HepG2 (cell line): ENCODE results near the gene POGLUT2. TPM values are rescaled to one million over a fixed set of nuclear protein-coding genes. Genes with fewer than 3 reads are reported as not detected.
A peak's percentile ranks its signal among the peaks of the same experiment; 100 is the strongest.

Experiments
- BORCS8-MEF2B ChIP-seq: sonication (generic); formaldehyde crosslinking; IDR thresholded peaks from 2 replicates; pipeline ENCODE4 v1.8.0; 2022; ENCODE audit warnings: mild to moderate bottlenecking, missing genetic modification reagents
- CREM ChIP-seq, 2 experiments: sonication (generic) in 1 of 2; formaldehyde crosslinking in 1 of 2; IDR thresholded peaks; 2 replicates each; pipeline versions ENCODE4 v1.4.0 to v1.6.1; 2016 to 2020; ENCODE audit warnings: antibody characterized with exemption in 1 of 2, mild to moderate bottlenecking in 1 of 2, missing genetic modification reagents in 1 of 2
- FOXJ3 ChIP-seq: sonication (generic); formaldehyde crosslinking; IDR thresholded peaks from 2 replicates; pipeline ENCODE4 v1.4.0; 2020; ENCODE audit warnings: missing genetic modification reagents, mild to moderate bottlenecking, borderline replicate concordance
- HNRNPL ChIP-seq: fragments of 200-400 bp; formaldehyde crosslinking; IDR thresholded peaks from 2 replicates; pipeline ENCODE4 v1.6.1; 2017; ENCODE audit warnings: mild to moderate bottlenecking, low read depth, low read length
- KAT2B ChIP-seq: fragments of 150-350 bp; IDR thresholded peaks from 2 replicates; pipeline ENCODE4 v1.6.1; 2014; ENCODE audit warnings: low read depth, low read length, borderline replicate concordance
- KAT7 ChIP-seq: IDR thresholded peaks from 2 replicates; pipeline ENCODE4 v1.6.1; 2018; ENCODE audit warnings: borderline replicate concordance, missing compliant biosample characterization
- MAZ ChIP-seq, 2 experiments: sonication (generic) in 1 of 2; formaldehyde crosslinking in 1 of 2; IDR thresholded peaks; 2 replicates each; pipeline versions ENCODE4 v1.5.0 to v1.6.1; 2012 to 2020; ENCODE audit warnings: low read depth in 2 of 2, mild to moderate bottlenecking in 2 of 2, borderline replicate concordance in 1 of 2, improper control_type of control experiment in 1 of 2, low read length in 1 of 2, missing genetic modification reagents in 1 of 2, moderate library complexity in 1 of 2
- MED13 ChIP-seq: sonication (generic); formaldehyde crosslinking; IDR thresholded peaks from 2 replicates; pipeline ENCODE4 v1.5.0; 2020; ENCODE audit warnings: missing genetic modification reagents
- NR2F6 ChIP-seq, 2 experiments: IDR thresholded peaks; 2 replicates each; pipeline ENCODE4 v1.6.1; 2016; ENCODE audit warnings: antibody characterized with exemption in 1 of 2, mild to moderate bottlenecking in 1 of 2
- REPIN1 ChIP-seq: sonication (generic); formaldehyde crosslinking; IDR thresholded peaks from 2 replicates; pipeline ENCODE4 v1.8.0; 2022; ENCODE audit warnings: missing genetic modification reagents, low read depth, mild to moderate bottlenecking, borderline replicate concordance
- ZFP36L1 ChIP-seq: sonication (generic); formaldehyde crosslinking; IDR thresholded peaks from 2 replicates; pipeline ENCODE4 v1.8.0; 2022; ENCODE audit warnings: mild to moderate bottlenecking, missing genetic modification reagents, moderate library complexity
- ZNF224 ChIP-seq: sonication (generic); formaldehyde crosslinking; IDR thresholded peaks from 2 replicates; pipeline ENCODE4 v1.5.0; 2020; ENCODE audit warnings: mild to moderate bottlenecking, missing genetic modification reagents
- ZNF234 ChIP-seq: sonication (generic); formaldehyde crosslinking; conservative IDR thresholded peaks from 2 replicates; pipeline ENCODE4 v1.5.1; 2020; ENCODE audit warnings: mild to moderate bottlenecking, missing genetic modification reagents
- ZNF24 ChIP-seq: fragments of 450-650 bp; IDR thresholded peaks from 2 replicates; pipeline ENCODE4 v1.6.1; 2017; ENCODE audit warnings: antibody characterized with exemption, mild to moderate bottlenecking
- ZNF256 ChIP-seq: sonication (generic); formaldehyde crosslinking; conservative IDR thresholded peaks from 2 replicates; pipeline ENCODE4 v1.4.0; 2020; ENCODE audit warnings: missing genetic modification reagents
- ZNF382 ChIP-seq: sonication (generic); formaldehyde crosslinking; IDR thresholded peaks from 2 replicates; pipeline ENCODE4 v1.5.0; 2020; ENCODE audit warnings: missing genetic modification reagents, mild to moderate bottlenecking, borderline replicate concordance
- ZNF44 ChIP-seq: sonication (generic); formaldehyde crosslinking; IDR thresholded peaks from 2 replicates; pipeline ENCODE4 v1.5.1; 2020; ENCODE audit warnings: mild to moderate bottlenecking, missing genetic modification reagents
- ZSCAN21 ChIP-seq: sonication (generic); formaldehyde crosslinking; IDR thresholded peaks from 2 replicates; pipeline ENCODE4 v1.8.0; 2022; ENCODE audit warnings: mild to moderate bottlenecking, missing genetic modification reagents, moderate library complexity, borderline replicate concordance
- polyA plus RNA-seq, 8 experiments: library from polyadenylated mRNA; depleted of rRNA in 3 of 8; stranded (reverse) in 7 of 8; unstranded in 1 of 8; fragments of >200 nt; fragmentation: Illumina TruSeq in 4 of 8; extraction: Trizol in 4 of 8; gene quantifications; 2 replicates each; pipeline versions ENCODE4 v1.2.1 to v1.2.3, GENCODE V29; 2011 to 2016; ENCODE audit warnings: low read depth in 4 of 8, missing spikeins in 1 of 8, mixed read lengths in 1 of 8; ENCODE audit not compliant: insufficient read depth in 1 of 8
- total RNA-seq, 5 experiments: library from RNA; depleted of rRNA; stranded (reverse); fragments of >200 nt; fragmentation: Illumina TruSeq; extraction: Trizol; gene quantifications; 2 replicates each; pipeline ENCODE4 v1.2.3, GENCODE V29; 2016; ENCODE audit warnings: low read depth in 1 of 5
- TF ChIP-seq, protein P1 (sequence below): IDR thresholded peaks from 2 replicates; pipeline ENCODE4 v1.6.1; 2016; ENCODE audit warnings: missing biosample characterization, missing genetic modification reagents, low read depth
- TF ChIP-seq, protein P2 (sequence below): sonication (generic); formaldehyde crosslinking; IDR thresholded peaks from 2 replicates; pipeline ENCODE4 v1.8.1; 2023; ENCODE audit warnings: mild to moderate bottlenecking, moderate library complexity, missing genetic modification reagents
- TF ChIP-seq, protein P3 (sequence below): sonication (generic); formaldehyde crosslinking; IDR thresholded peaks from 2 replicates; pipeline ENCODE4 v1.4.0; 2020; ENCODE audit warnings: missing genetic modification reagents
- TF ChIP-seq, protein P4 (sequence below): sonication (generic); formaldehyde crosslinking; IDR thresholded peaks from 2 replicates; pipeline ENCODE4 v1.5.1; 2020; ENCODE audit warnings: mild to moderate bottlenecking, moderate library complexity, missing genetic modification reagents
- TF ChIP-seq, protein P5 (sequence below): sonication (generic); formaldehyde crosslinking; IDR thresholded peaks from 2 replicates; pipeline ENCODE4 v1.5.1; 2020; ENCODE audit warnings: missing genetic modification reagents, mild to moderate bottlenecking, borderline replicate concordance

The POGLUT2 gene
- total and polyA plus RNA-seq, 2 of the 13 experiments (the other 11 are each of a cell fraction or from before 2014, with no cell fraction given): 18.0 to 26.1 TPM

DNA sequence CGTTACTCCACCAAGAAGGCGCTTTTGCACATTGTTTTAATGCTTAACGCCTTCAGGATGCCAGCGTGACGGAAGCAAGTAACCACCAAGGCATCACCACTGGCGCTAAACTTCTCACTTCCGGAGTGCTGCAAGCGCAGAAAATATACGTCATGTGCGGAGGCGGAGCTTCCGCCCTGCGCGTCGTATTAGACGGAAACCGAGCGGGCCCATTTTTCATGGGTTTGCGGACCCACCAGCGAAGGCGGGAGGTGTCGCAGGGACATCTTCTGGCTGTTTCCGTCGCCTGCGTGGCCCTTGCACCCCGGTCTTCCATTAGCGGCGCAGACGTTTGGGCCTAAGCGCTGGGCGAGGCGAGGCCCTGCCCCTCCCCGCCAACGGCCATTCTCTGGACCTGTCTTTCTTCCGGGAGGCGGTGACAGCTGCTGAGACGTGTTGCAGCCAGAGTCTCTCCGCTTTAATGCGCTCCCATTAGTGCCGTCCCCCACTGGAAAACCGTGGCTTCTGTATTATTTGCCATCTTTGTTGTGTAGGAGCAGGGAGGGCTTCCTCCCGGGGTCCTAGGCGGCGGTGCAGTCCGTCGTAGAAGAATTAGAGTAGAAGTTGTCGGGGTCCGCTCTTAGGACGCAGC is 47.0 kb upstream of the POGLUT2 start, which contains the start of gene ERCC5 (continued):
- TF ChIP-seq, protein P1, sequence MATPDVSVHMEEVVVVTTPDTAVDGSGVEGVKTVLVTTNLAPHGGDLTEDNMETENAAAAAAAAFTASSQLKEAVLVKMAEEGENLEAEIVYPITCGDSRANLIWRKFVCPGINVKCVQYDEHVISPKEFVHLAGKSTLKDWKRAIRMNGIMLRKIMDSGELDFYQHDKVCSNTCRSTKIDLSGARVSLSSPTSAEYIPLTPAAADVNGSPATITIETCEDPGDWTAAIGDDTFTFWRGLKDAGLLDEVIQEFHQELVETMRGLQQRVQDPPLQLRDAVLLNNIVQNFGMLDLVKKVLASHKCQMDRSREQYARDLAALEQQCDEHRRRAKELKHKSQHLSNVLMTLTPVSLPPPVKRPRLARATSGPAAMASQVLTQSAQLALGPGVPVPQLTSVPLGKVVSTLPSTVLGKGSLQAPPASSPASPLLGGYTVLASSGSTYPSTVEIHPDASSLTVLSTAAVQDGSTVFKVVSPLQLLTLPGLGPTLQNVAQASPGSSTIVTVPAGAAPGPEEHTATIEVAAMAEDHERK (CRISPR knock-in tag): peak; percentile 65
- TF ChIP-seq CREM (IDR thresholded peaks at IDR 0.05) (peak; percentile 99), CREM (CRISPR knock-in tag; IDR thresholded peaks at IDR 0.05) (peak; percentile 79), BORCS8-MEF2B (CRISPR knock-in tag) (peak; percentile 84), ZFP36L1 (CRISPR knock-in tag) (0 out of 2 replicates have a peak, but pooled peaks have one; percentile 6), NR2F6 (IDR thresholded peaks at IDR 0.05) (peak; percentile 29; the same call in 1 of the 2 replicates), NR2F6 (CRISPR knock-in tag; IDR thresholded peaks at IDR 0.05) (peak; percentile 71), HNRNPL (no peak), REPIN1 (CRISPR knock-in tag) (peak; percentile 93), ZNF234 (CRISPR knock-in tag) (peak; percentile 34; the same call in 1 of the 2 replicates), MED13 (peak; percentile 85), KAT7 (peak; percentile 62; the same call in 1 of the 2 replicates), ZNF24 (no peak), ZSCAN21 (CRISPR knock-in tag) (peak; percentile 33; the same call in 1 of the 2 replicates), ZNF382 (CRISPR knock-in tag) (no peak), ZNF256 (CRISPR knock-in tag) (no peak), KAT2B (no peak), FOXJ3 (CRISPR knock-in tag) (peak; percentile 69; the same call in 1 of the 2 replicates), ZNF224 (CRISPR knock-in tag) (peak; percentile 80; the same call in 1 of the 2 replicates), ZNF44 (CRISPR knock-in tag) (peak; percentile 85; the same call in 1 of the 2 replicates), MAZ (IDR thresholded peaks at IDR 0.05; ENCODE audit: borderline replicate concordance, low read depth, low read length) (no peak), MAZ (CRISPR knock-in tag; IDR thresholded peaks at IDR 0.05; ENCODE audit: low read depth) (peak; percentile 93)
- TF ChIP-seq, protein P2, sequence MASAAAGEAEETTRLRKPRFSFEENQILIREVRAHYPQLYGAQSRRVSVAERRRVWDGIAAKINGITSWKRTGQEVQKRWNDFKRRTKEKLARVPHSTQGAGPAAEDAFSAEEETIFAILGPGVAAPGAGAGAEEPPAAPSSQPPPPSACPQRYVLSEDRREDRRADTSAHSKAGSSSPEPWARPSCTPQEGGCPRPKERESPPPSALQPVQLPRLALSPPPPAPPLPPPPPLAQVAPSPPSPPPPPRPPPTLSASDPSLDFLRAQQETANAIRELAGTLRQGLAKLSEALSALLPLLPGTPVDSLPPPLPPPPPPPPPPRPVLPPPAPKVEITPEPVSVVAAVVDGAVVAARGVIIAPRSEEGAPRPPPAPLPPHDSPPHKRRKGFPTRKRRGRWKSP (CRISPR knock-in tag): peak; percentile 98
- TF ChIP-seq, protein P3, sequence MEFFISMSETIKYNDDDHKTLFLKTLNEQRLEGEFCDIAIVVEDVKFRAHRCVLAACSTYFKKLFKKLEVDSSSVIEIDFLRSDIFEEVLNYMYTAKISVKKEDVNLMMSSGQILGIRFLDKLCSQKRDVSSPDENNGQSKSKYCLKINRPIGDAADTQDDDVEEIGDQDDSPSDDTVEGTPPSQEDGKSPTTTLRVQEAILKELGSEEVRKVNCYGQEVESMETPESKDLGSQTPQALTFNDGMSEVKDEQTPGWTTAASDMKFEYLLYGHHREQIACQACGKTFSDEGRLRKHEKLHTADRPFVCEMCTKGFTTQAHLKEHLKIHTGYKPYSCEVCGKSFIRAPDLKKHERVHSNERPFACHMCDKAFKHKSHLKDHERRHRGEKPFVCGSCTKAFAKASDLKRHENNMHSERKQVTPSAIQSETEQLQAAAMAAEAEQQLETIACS: no peak
- TF ChIP-seq, protein P4, sequence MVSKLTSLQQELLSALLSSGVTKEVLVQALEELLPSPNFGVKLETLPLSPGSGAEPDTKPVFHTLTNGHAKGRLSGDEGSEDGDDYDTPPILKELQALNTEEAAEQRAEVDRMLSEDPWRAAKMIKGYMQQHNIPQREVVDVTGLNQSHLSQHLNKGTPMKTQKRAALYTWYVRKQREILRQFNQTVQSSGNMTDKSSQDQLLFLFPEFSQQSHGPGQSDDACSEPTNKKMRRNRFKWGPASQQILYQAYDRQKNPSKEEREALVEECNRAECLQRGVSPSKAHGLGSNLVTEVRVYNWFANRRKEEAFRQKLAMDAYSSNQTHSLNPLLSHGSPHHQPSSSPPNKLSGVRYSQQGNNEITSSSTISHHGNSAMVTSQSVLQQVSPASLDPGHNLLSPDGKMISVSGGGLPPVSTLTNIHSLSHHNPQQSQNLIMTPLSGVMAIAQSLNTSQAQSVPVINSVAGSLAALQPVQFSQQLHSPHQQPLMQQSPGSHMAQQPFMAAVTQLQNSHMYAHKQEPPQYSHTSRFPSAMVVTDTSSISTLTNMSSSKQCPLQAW (CRISPR knock-in tag): peak; percentile 89
- TF ChIP-seq, protein P5, sequence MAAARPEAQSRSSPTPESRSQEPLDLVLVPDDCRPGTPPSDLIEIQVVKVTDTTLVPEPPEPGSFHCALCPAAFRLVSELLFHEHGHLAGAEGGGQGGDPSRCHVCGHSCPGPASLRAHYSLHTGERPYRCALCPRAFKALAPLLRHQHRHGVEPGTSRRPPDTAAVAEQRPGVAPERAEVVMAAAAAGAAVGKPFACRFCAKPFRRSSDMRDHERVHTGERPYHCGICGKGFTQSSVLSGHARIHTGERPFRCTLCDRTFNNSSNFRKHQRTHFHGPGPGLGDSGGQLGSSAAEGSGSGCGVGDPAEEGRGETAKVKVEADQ (CRISPR knock-in tag): no peak
